Gastroesophageal sphincter (tissue), 4 donors: Measurements from ENCODE around the gene TMEM51. TPM values are rescaled to one million over a fixed set of nuclear protein-coding genes. Genes with fewer than 3 reads are reported as not detected.

Experiments
- ATAC-seq: fragments of 150-250 bp; one replicate; pipeline ENCODE4 v1.9.1; 2016; ENCODE audit warnings: mild to moderate bottlenecking, moderate library complexity
- H3K27ac ChIP-seq, 4 donors: fragments of 200-600 bp; sonication (generic) in 3 of 4; 1 replicate in 3 of 4; 2 replicates in 1 of 4; pipeline ENCODE4 v1.5.1; 2016 to 2019
- H3K27me3 ChIP-seq: fragments of 200-600 bp; sonication (generic); one replicate; pipeline ENCODE4 v1.5.1; 2019
- H3K36me3 ChIP-seq, 2 donors: fragments of 200-600 bp; sonication (generic); one replicate each; pipeline ENCODE4 v1.5.1; 2019; ENCODE audit warnings: control low read depth in 1 of 2
- H3K4me1 ChIP-seq, 3 donors: fragments of 200-600 bp; sonication (generic); 1 replicate in 2 of 3; 2 replicates in 1 of 3; pipeline ENCODE4 v1.5.1; 2016 to 2019; ENCODE audit warnings: control low read depth in 2 of 3
- H3K4me3 ChIP-seq, 2 donors: fragments of 200-600 bp; sonication (generic); one replicate each; pipeline ENCODE4 v1.5.1; 2019; ENCODE audit warnings: mild to moderate bottlenecking in 1 of 2, moderate library complexity in 1 of 2
- H3K9me3 ChIP-seq, 3 donors: fragments of 200-600 bp; sonication (generic); one replicate each; pipeline ENCODE4 v1.5.1; 2017 to 2019; ENCODE audit warnings: control low read depth in 2 of 3
- EP300 ChIP-seq: sonication (generic); formaldehyde crosslinking; IDR thresholded peaks from one replicate; pipeline ENCODE4 v1.6.1; 2017; ENCODE audit warnings: antibody characterized with exemption, mild to moderate bottlenecking
- POLR2A ChIP-seq, 2 donors: fragments of 450-650 bp; IDR thresholded peaks; one replicate each; pipeline ENCODE4 v1.6.1; 2017; ENCODE audit warnings: antibody characterized with exemption in 2 of 2, mild to moderate bottlenecking in 2 of 2, moderate library complexity in 1 of 2
- POLR2AphosphoS5 ChIP-seq: sonication (generic); formaldehyde crosslinking; IDR thresholded peaks from one replicate; pipeline ENCODE4 v1.6.1; 2017; ENCODE audit warnings: antibody characterized with exemption
- WGBS, 2 donors: methylation state at CpG; one replicate each; pipeline ENCODE4 v1.1.5; 2018; ENCODE audit warnings: low coverage in 1 of 2; 5-methylcytosine and 5-hydroxymethylcytosine counted together
- total RNA-seq, 4 donors: library from RNA; depleted of rRNA; stranded (reverse); fragments of >200 nt; gene quantifications; one replicate each; pipeline ENCODE4 v1.1.0, GENCODE V29; 2016
- TF ChIP-seq, protein P1 (sequence below), 4 experiments: fragments of 200-600 bp in 2 of 4; fragments of 450-650 bp in 2 of 4; sonication (generic) in 1 of 4; IDR thresholded peaks; one replicate each; pipeline ENCODE4 v1.5.1; 2017 to 2019; ENCODE audit warnings: antibody characterized with exemption in 4 of 4, mild to moderate bottlenecking in 2 of 4, moderate library complexity in 2 of 4

Gene TMEM51
- total RNA-seq, 4 donors from 2014 or later, result 12.6 to 34.7 (median 17.7) TPM

GRCh38 chr1:15220825-15221431, 67.4 kb downstream of the TMEM51 start:
- Histone ChIP-seq H3K4me1 (no peaks in the 10 kb centered on the region), H3K27me3 (no peaks in the 10 kb centered on the region), H3K4me3 (no peak overlapping the region), H3K27ac (no peak overlapping the region), H3K9me3 (no peaks in the 10 kb centered on the region), H3K36me3 (peaks cover 0 to 16% of the 10 kb centered on the region in 2 donors)
- no peak for TF ChIP-seq POLR2A (IDR thresholded peaks at IDR 0.05)
- WGBS, 2 donors, result 76 to 77% methylated on average over 4 to 6 of the region's 7 CpGs
- ATAC-seq, result no peak

GRCh38 chr1:15222653-15223303, 69.2 kb downstream of the TMEM51 start:
- Histone ChIP-seq H3K27me3 (no peaks in the 10 kb centered on the region), H3K9me3 (no peaks in the 10 kb centered on the region), H3K4me1 (no peaks in the 10 kb centered on the region), H3K27ac (no peak overlapping the region), H3K36me3 (peaks cover 0 to 16% of the 10 kb centered on the region in 2 donors), H3K4me3 (no peak overlapping the region)
- no peak for ATAC-seq
- WGBS, 2 donors, result 86 to 89% methylated on average over 2 to 3 of the region's 4 CpGs
- no peak for TF ChIP-seq POLR2AphosphoS5
- TF ChIP-seq EP300, result no peak
- TF ChIP-seq, protein P1, sequence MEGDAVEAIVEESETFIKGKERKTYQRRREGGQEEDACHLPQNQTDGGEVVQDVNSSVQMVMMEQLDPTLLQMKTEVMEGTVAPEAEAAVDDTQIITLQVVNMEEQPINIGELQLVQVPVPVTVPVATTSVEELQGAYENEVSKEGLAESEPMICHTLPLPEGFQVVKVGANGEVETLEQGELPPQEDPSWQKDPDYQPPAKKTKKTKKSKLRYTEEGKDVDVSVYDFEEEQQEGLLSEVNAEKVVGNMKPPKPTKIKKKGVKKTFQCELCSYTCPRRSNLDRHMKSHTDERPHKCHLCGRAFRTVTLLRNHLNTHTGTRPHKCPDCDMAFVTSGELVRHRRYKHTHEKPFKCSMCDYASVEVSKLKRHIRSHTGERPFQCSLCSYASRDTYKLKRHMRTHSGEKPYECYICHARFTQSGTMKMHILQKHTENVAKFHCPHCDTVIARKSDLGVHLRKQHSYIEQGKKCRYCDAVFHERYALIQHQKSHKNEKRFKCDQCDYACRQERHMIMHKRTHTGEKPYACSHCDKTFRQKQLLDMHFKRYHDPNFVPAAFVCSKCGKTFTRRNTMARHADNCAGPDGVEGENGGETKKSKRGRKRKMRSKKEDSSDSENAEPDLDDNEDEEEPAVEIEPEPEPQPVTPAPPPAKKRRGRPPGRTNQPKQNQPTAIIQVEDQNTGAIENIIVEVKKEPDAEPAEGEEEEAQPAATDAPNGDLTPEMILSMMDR (IDR thresholded peaks at IDR 0.05), result no peak
- TF ChIP-seq POLR2A (IDR thresholded peaks at IDR 0.05), result no peak

DNA sequence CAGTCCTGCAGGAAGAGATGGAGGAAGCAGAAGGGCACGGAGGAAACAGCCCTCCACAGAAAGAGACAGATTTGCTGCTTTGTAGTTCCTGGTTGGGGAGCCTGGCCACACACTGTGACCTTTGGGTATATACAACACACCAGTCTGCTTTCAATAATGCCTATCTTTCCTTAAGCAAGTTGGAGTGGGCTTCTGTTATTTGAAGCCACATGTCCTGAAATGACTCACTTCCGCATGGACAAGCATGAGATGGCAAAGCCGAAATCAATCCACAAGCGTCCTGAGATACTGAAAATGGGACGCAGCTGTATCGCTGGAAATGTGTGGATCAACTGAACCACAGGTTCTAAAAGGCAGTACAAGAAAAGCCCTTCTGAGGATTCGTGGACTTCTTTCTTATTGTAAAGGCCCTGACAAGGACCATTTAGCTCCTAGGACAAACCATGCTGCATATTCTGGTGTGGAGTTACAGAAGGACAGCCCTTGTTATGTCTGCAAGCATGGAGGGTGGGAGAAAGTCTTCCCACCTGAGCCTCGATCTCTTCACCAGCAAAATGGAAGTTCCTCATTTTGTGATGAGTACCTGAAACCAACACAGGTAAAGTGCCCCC, 70.8 kb downstream of the TMEM51 start:
- no peak for ATAC-seq
- TF ChIP-seq EP300, result no peak
- no peak for TF ChIP-seq POLR2AphosphoS5
- TF ChIP-seq, protein P1 (IDR thresholded peaks at IDR 0.05), result no peak
- TF ChIP-seq POLR2A (IDR thresholded peaks at IDR 0.05), result no peak
- H3K36me3 ChIP-seq, result peaks cover 0 to 14% of the 10 kb centered on the region in 2 donors
- no peak overlapping the region for H3K4me3 ChIP-seq
- H3K4me1 ChIP-seq, result no peaks in the 10 kb centered on the region
- 72 to 90% methylated on average over 5 to 8 of the region's 8 CpGs for WGBS, 2 donors
- no peaks in the 10 kb centered on the region for H3K27me3 ChIP-seq
- no peak overlapping the region for H3K27ac ChIP-seq
- no peaks in the 10 kb centered on the region for H3K9me3 ChIP-seq

DNA sequence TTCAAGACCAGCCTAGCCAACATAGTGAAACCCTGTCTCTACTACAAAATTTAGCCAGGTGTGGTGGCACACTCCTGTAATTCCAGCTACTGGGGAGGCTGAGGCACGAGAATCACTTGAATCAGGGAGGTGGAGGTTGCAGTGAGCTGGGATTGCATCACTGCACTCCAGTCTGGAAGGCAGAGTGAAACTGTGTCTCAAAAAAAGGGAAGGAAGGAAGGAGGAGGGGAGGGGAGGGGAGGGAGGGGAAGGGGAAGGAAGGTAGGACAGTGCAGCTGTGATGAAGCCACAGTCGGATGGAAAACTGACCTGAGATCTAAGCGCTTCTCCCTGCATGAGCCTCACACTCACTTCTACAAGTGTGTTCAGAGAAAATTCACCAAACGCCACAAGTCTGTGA, 71.4 kb downstream of the TMEM51 start:
- Histone ChIP-seq H3K4me1 (no peaks in the 10 kb centered on the region), H3K27me3 (no peaks in the 10 kb centered on the region), H3K36me3 (peaks cover 0 to 8% of the 10 kb centered on the region in 2 donors), H3K9me3 (no peaks in the 10 kb centered on the region), H3K27ac (no peak overlapping the region), H3K4me3 (no peak overlapping the region)
- ATAC-seq, result no peak
- TF ChIP-seq, protein P1 (IDR thresholded peaks at IDR 0.05), result no peak
- TF ChIP-seq POLR2AphosphoS5 (no peak), EP300 (no peak), POLR2A (IDR thresholded peaks at IDR 0.05) (no peak)
- WGBS, 2 donors, result 72 to 100% methylated on average over 1 to 3 of the region's 4 CpGs

- no peak overlapping the region for H3K4me3 ChIP-seq
- TF ChIP-seq POLR2A (IDR thresholded peaks at IDR 0.05) (no peak), POLR2AphosphoS5 (no peak)
- H3K36me3 ChIP-seq, result peaks cover 0 to 5% of the 10 kb centered on the region in 2 donors
- no peak overlapping the region for H3K27ac ChIP-seq
- no peaks in the 10 kb centered on the region for H3K27me3 ChIP-seq
- WGBS, 2 donors, result 60% methylated on average over 4 of the region's 4 CpGs; no CpG with 5 or more reads in 1 of the 2 donors
- no peak for ATAC-seq
- H3K9me3 ChIP-seq, result no peaks in the 10 kb centered on the region
- H3K4me1 ChIP-seq, result no peaks in the 10 kb centered on the region
These were observed 71.9 kb downstream of the TMEM51 start for GRCh38 chr1:15225461-15225860.
